ACHN (cell line): ENCODE measurements around the gene ATP23.
A peak's percentile ranks its signal among the peaks of the same experiment; 100 is the strongest.

Experiments used
- DNase-seq: peaks from one replicate; pipeline ENCODE4 v3.0.0-alpha.2; 2015
- in situ Hi-C: cut with HindIII; loops from 2 replicates; pipeline ENCODE4 v1.10.0; 2017; ENCODE audit warnings: low sequenced_read_pairs, low pct_ligation_motif_present, low pct_unique_long_range_greater_than_20kb

The ATP23 gene

DNA sequence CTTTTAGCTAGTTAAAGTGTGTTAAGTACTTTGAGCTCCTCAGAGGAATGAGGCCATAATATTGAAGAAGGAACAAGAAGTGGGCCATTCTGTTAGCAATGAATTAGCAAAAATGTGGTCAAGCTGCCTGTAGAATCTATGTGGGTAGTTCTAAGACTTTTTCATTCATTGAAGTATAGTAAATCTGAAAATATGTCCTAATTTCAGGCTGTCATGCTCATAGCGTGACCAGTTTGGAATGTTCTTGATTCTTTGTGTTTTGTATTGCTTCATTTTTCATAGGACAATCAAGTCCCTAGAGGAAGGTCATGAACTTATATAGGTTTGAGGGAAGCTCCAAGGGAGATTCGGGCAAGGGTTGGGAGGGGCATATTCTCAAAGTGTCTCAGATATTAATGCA is 11.4 kb downstream of the ATP23 start:
- in situ Hi-C loops, result no loop called here
- DNase-seq, result no peak

GRCh38 chr12:57954768-57955167 is 13.4 kb downstream of the ATP23 start:
- in situ Hi-C loops, result no loop called here
- no peak for DNase-seq

- DNase-seq, result no peak
- in situ Hi-C loops, result no loop called here
Observed at GRCh38 chr12:57958061-57958657, 16.8 kb downstream of the ATP23 start.

GRCh38 chr12:57964421-57964820 is 23.1 kb downstream of the ATP23 start:
- in situ Hi-C loops, result no loop called here

DNA sequence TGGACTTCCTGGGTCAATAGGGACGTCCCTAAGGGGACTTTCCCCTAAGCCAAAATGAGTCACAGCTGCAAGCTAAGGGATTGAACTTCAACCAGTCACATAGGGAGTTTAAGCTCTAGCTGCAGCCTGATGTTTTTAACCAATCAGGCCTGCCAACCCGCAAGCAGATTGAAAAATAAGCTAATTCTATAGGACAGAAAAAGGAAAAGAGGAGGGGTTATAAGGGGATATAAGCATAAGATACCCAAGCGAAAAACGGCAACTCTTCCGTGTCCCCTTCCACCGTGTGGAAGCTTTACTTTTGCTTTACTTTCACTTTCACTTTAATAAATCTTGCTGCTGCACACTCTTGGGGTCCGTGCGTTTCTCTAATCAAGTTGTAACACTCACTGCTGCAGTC is 24.4 kb downstream of the ATP23 start:
- in situ Hi-C loops, result no loop called here
- DNase-seq, result peak; percentile 13

More at GRCh38 chr12:57964421-57964820, 23.1 kb downstream of the ATP23 start:
- DNase-seq, result no peak

- DNase-seq, result no peak
- in situ Hi-C loops, result no loop called here
Observed at GRCh38 chr12:57966536-57966935, 25.2 kb downstream of the ATP23 start.

DNA sequence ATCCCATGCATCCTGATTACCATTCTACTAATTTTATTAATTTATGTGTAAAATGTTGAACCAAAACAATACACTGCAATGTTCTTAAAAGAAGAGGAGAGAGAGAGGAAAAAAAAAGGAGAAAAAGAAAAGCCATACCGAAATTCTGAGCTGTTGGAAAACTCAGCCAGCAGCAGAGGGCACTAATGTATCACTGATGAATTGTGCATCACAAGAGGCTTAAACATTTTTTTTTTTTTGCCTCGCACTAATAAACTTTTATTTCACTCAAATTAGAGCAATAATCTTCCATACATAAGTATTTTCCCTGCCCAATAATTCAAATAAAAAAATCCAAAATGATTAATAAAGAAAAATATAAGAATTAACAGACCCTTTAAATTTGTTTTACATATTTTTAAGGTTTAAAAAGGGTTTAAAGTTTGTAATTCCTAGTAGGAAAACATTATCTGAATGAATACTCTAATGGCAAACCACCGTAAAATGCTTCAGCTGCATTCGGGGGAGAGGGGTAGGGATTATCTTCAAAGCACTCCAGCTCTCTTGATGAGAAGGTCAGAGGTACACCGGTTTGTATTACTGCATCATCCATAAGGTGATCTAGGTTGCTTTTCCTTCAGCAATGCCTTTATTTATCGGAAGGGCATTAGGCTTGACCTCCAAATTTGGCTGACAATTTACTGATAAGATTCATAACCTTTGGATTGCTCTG is 41.9 kb downstream of the ATP23 start:
- in situ Hi-C loops, result no loop called here
- peak; percentile 73 for DNase-seq

- in situ Hi-C loops, result no loop called here
- DNase-seq, result no peak
Observed at GRCh38 chr12:57983858-57984505, 42.6 kb downstream of the ATP23 start.

DNA sequence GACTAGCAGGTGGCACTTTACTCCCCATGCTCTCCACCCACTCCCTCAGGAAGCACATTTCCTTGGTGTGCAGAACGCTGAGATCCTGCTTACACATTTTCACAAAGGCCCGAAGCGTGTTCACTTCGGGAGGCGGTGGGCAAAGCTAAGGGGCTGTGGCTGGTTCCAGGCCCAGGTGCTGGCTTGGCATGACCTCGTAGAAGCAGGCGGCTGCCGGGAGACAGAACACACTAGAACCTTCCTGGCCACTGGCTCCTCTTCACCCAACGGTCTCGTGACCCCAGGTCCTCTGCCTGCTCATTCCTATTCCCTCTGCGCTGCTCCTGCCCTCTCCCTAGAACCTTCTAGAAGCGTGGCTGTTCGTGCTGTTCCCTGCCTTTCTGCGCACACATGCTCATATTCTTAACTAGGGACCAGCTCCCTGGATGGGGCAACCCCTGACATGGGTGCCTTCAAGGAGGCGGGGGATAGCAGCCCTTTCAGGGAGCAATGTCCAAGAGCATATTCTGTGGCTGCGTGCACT is 43.3 kb downstream of the ATP23 start:
- no peak for DNase-seq
- in situ Hi-C loops, result no loop called here

GRCh38 chr12:57985685-57986084 is 44.3 kb downstream of the ATP23 start:
- in situ Hi-C loops, result no loop called here
- no peak for DNase-seq

- in situ Hi-C loops, result no loop called here
Observed at GRCh38 chr12:57989838-57990237, 48.5 kb downstream of the ATP23 start.

GRCh38 chr12:57990241-57990883 is 49.0 kb downstream of the ATP23 start:
- DNase-seq, result no peak
- in situ Hi-C loops, result no loop called here

More at GRCh38 chr12:57989838-57990237, 48.5 kb downstream of the ATP23 start:
- DNase-seq, result no peak

DNA sequence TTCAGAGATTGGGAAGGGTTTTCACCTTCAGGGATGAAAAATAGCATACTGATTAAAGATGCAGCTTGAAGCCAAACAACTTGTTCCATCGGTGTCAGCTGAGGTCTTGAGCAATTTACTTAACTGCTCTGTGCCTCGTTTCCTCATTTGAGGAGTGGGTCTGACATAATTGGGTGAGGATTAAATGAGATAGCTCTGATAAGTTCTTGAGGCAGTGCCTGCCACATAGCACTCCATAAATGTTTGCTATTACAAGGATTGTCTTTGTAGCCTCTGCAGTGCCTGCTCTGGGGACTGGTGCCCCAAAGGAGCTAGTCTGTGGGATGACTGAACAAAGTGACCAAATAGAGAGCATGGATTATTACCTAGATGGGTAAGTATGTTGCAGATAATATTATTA is 50.6 kb downstream of the ATP23 start:
- no peak for DNase-seq
- in situ Hi-C loops, result no loop called here

DNA sequence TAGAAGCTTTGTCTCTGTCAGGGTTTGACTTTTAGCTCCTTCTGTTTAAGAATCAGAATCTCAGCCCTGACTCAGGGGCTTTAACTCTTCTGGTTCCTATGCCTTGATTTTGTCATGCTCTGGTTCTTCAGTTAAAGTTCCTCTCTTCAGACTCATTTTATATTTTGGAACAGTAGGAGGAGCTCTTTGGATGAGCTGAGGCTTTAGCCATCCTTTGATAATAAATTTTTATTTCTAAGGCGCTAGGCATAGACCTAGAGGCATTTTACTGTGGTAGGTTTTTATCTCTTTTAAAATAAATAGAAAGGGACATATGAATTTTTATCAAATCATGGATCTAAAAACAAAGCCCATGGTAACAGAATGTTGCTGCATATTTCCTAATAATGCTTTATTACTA is 51.7 kb downstream of the ATP23 start:
- in situ Hi-C loops, result no loop called here
- DNase-seq, result no peak

DNA sequence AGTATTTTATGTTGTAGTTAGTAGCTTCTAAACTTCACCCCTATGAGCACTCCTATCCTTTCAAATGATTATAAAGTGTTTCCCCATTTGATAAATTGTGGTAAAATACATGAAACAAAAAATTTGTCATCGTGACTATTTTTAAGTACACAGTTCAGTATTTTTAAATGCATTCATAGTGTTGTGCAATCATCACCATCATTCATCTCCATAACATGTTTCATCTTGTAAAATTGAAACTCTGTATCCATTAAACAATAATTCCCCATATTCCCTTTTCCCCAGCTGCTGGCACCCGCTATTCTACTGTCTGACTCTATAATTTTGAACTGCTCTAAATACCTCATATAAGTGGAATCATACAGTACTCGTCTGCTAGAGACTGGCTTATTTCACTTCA is 52.5 kb downstream of the ATP23 start:
- in situ Hi-C loops, result no loop called here
- DNase-seq, result no peak

GRCh38 chr12:57996520-57996919 is 55.2 kb downstream of the ATP23 start:
- DNase-seq, result no peak
- in situ Hi-C loops, result no loop called here

GRCh38 chr12:57998251-57998650 is 56.9 kb downstream of the ATP23 start:
- in situ Hi-C loops, result no loop called here
- DNase-seq, result no peak

DNA sequence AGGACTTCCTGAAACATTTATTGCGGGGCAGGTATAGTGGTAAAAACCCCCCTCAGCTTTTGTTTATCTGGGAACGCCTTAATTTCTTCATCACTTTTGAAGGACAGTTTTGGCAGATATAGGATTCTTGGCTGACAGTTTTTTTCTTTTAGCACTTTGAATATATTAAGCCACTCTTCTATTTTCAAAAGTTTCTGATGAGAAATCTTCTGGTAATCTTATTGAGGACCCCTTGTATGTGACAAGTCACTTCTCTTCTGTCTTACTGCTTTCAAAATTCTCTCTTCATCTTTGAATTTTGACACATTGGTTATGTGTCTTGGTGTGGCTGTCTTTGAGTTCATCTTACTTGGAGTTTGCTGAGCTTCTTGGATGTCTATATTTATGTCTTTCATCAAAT is 59.1 kb downstream of the ATP23 start:
- no peak for DNase-seq
- in situ Hi-C loops, result no loop called here

- in situ Hi-C loops, result no loop called here
- DNase-seq, result no peak
Observed at GRCh38 chr12:58007875-58008274, 66.5 kb downstream of the ATP23 start.
